ENCODE results near the gene GARNL3. TPM values are rescaled to one million over a fixed set of nuclear protein-coding genes. Genes with fewer than 3 reads are reported as not detected.

GARNL3 gene
- total RNA-seq, 1 experiment from 2014 or later, result 1.9 TPM

Other genes starting within 250 kb of the GARNL3 start
- gene ANGPTL2, start 142.1 kb upstream of the GARNL3 start, total RNA-seq (2014; rRNA removed; shearing (Covaris generic); ENCODE audit: low replicate concordance), result 7.1 and 8.1 TPM in 2 replicates
- gene SLC2A8, start 132.4 kb downstream of the GARNL3 start, total RNA-seq (2014; rRNA removed; shearing (Covaris generic); ENCODE audit: low replicate concordance), result 10.8 and 14.2 TPM in 2 replicates
- 3.3 and 4.4 TPM in 2 replicates for gene ZNF79, start 159.6 kb downstream of the GARNL3 start, total RNA-seq (2014; rRNA removed; shearing (Covaris generic); ENCODE audit: low replicate concordance)
- gene RPL12, start 186.6 kb downstream of the GARNL3 start, total RNA-seq (2014; rRNA removed; shearing (Covaris generic); ENCODE audit: low replicate concordance), result 2,095 and 2,469 TPM in 2 replicates
- 8.3 and 21.6 TPM in 2 replicates for gene LRSAM1, start 186.7 kb downstream of the GARNL3 start, total RNA-seq (2014; rRNA removed; shearing (Covaris generic); ENCODE audit: low replicate concordance)

Data from MG63 (cell line).